Stimulated activated CD8-positive, alpha-beta memory T cell treated with anti-CD3 and anti-CD28 coated beads, Interleukin-4, amount 100 ng/mL, for 24 hours (primary cell): ENCODE measurements around the gene RABGAP1L.
"Not testable (repeated sequence)": the region's sequence is repeated elsewhere in the genome, so short reads cannot be mapped to it uniquely, and the experiment has no call there.

ENCODE experiments used
- DNase-seq: peaks from one replicate; pipeline ENCODE4 v3.0.0-alpha.2; 2020; ENCODE audit warnings: low read depth

The RABGAP1L gene

GRCh38 chr1:175043824-175044223, 884.5 kb downstream of the RABGAP1L start:
- no peak for DNase-seq

- not testable (repeated sequence) for DNase-seq
These were observed 885.3 kb downstream of the RABGAP1L start for GRCh38 chr1:175044591-175044990.
